ENCODE data around the gene CYP46A1.

CYP46A1 gene

DNA sequence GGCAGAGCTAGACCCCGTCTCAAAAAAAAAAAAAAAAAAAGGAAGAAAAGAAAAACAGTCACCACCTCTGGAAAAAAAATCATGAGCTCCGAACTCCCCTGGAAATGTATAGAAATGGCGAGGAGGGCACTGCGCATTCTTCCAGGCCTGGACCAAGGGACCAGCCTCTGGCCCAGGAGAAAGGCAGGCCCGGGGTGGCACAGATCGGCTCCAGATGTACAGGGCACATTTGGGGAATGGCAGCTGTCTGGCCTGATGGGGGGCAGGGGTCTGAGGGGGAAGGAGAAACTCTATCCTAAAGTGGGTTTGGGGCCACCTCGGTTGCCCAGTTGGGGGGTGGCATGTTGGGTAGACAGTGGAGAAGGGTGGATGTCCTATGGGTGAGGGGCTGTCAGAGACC lies 63.1 kb downstream of the CYP46A1 start:
- TF ChIP-seq, protein P1, sequence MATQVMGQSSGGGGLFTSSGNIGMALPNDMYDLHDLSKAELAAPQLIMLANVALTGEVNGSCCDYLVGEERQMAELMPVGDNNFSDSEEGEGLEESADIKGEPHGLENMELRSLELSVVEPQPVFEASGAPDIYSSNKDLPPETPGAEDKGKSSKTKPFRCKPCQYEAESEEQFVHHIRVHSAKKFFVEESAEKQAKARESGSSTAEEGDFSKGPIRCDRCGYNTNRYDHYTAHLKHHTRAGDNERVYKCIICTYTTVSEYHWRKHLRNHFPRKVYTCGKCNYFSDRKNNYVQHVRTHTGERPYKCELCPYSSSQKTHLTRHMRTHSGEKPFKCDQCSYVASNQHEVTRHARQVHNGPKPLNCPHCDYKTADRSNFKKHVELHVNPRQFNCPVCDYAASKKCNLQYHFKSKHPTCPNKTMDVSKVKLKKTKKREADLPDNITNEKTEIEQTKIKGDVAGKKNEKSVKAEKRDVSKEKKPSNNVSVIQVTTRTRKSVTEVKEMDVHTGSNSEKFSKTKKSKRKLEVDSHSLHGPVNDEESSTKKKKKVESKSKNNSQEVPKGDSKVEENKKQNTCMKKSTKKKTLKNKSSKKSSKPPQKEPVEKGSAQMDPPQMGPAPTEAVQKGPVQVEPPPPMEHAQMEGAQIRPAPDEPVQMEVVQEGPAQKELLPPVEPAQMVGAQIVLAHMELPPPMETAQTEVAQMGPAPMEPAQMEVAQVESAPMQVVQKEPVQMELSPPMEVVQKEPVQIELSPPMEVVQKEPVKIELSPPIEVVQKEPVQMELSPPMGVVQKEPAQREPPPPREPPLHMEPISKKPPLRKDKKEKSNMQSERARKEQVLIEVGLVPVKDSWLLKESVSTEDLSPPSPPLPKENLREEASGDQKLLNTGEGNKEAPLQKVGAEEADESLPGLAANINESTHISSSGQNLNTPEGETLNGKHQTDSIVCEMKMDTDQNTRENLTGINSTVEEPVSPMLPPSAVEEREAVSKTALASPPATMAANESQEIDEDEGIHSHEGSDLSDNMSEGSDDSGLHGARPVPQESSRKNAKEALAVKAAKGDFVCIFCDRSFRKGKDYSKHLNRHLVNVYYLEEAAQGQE (IDR thresholded peaks at IDR 0.05; ENCODE audit: insufficient read depth in 1 of 2, low read depth in 2 of 2, low read length in 2 of 2) = no peak
- TF ChIP-seq POLR2AphosphoS5 (IDR thresholded peaks at IDR 0.05; ENCODE audit: low read depth, low read length) = no peak
- no peak for TF ChIP-seq SIN3A (IDR thresholded peaks at IDR 0.05; ENCODE audit: borderline replicate concordance, insufficient read depth, low read length)
- TF ChIP-seq FOXP2 (optimal IDR thresholded peaks at IDR 0.05; ENCODE audit: borderline replicate concordance, extremely low read depth, extremely low read length, insufficient read depth) = no peak
- no peak for TF ChIP-seq TAF1 (IDR thresholded peaks at IDR 0.05; ENCODE audit: borderline replicate concordance, insufficient read depth, low read length)

DNA sequence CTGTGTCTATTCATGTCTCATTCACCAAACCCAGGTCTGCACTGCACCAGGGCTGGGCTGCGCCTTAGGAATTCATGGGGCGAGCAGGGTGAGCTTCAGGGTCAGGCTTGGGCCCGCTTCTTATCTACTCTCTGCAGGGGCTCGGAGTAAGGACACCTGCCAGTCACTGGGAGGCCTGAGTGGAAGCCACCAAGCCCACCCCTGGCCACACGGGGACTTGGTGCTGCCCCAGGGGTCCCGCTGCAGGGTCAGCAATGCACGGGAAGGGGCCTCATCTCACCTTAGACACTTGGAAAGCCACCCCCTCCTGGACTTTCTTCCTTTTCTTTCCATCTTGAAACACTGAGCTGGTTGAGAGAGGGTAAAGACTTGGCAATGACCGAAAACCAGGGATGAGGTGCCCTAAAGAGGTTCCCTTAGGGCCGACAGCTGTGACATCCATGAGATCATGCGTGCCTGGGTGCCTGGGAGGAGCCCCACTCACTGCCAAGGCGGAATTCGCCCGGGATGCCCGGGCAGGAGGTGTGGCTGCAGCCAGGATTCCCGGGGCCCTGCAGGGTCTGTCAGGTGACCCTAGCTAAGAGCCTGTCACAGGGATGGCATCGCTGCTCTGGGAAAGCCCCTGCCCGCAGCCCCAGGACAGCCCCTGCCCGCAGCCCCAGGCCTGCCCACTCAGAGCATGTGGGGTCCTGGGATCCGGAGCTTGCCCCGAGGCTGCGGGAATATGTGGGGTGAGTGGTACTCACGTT lies 63.7 kb downstream of the CYP46A1 start:
- TF ChIP-seq TAF1 (IDR thresholded peaks at IDR 0.05; ENCODE audit: borderline replicate concordance, insufficient read depth, low read length) = no peak
- no peak for TF ChIP-seq POLR2AphosphoS5 (IDR thresholded peaks at IDR 0.05; ENCODE audit: low read depth, low read length)
- TF ChIP-seq FOXP2 (optimal IDR thresholded peaks at IDR 0.05; ENCODE audit: borderline replicate concordance, extremely low read depth, extremely low read length, insufficient read depth) = no peak
- TF ChIP-seq, protein P1 (IDR thresholded peaks at IDR 0.05; ENCODE audit: insufficient read depth in 1 of 2, low read depth in 2 of 2, low read length in 2 of 2) = no peak
- no peak for TF ChIP-seq SIN3A (IDR thresholded peaks at IDR 0.05; ENCODE audit: borderline replicate concordance, insufficient read depth, low read length)

DNA sequence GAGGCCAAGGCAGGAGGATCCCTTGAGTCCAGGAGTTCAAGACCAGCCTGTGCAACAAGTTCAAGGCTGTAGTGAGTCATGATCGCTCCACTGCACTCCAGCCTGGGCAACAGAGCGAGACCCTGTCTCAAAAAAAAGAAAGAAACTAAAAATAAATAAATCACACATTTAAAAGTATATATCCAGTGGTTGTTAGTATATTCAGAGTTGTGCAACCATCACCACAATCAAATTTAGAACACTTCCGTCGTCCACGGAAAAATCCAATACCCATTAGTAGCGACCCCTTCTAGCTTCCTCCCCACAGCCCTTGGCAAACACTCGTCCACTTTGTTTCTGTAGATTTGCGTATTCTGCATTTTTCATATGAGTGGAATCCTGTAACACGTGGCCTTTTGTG lies 64.4 kb downstream of the CYP46A1 start:
- TF ChIP-seq FOXP2 (optimal IDR thresholded peaks at IDR 0.05; ENCODE audit: borderline replicate concordance, extremely low read depth, extremely low read length, insufficient read depth) (no peak), SIN3A (IDR thresholded peaks at IDR 0.05; ENCODE audit: borderline replicate concordance, insufficient read depth, low read length) (no peak), POLR2AphosphoS5 (IDR thresholded peaks at IDR 0.05; ENCODE audit: low read depth, low read length) (no peak), TAF1 (IDR thresholded peaks at IDR 0.05; ENCODE audit: borderline replicate concordance, insufficient read depth, low read length) (no peak)
- TF ChIP-seq, protein P1 (IDR thresholded peaks at IDR 0.05; ENCODE audit: insufficient read depth in 1 of 2, low read depth in 2 of 2, low read length in 2 of 2) = no peak

DNA sequence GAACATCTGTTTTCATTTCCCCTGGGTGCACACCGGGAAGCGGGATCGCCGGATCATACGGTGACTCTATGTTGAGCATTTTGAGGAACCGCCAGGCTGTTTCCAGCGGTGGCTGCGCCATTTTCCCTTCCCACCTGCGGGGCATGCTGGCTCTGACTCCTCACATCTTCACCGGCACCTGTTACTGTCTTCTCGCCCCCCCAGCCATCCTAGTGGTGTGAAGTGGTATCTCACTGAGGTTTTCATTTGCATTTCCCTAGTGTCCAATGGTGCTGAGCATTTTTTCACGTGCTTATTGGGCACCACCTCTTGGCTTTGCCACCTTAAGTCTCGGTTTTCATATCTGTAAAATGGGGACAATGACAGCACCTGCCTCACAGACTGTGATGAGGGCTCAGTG lies 65.0 kb downstream of the CYP46A1 start:
- TF ChIP-seq, protein P1 (IDR thresholded peaks at IDR 0.05; ENCODE audit: insufficient read depth in 1 of 2, low read depth in 2 of 2, low read length in 2 of 2) = no peak
- TF ChIP-seq POLR2AphosphoS5 (IDR thresholded peaks at IDR 0.05; ENCODE audit: low read depth, low read length) = no peak
- no peak for TF ChIP-seq FOXP2 (optimal IDR thresholded peaks at IDR 0.05; ENCODE audit: borderline replicate concordance, extremely low read depth, extremely low read length, insufficient read depth)
